K562 (cell line): ENCODE measurements around the gene OR2AT4. TPM values are rescaled to one million over a fixed set of nuclear protein-coding genes. Genes with fewer than 3 reads are reported as not detected.
A peak's percentile ranks its signal among the peaks of the same experiment; 100 is the strongest.

Experiments
- BRCA1 ChIP-seq, 2 experiments: fragments of 450-650 bp in 1 of 2; sonication (generic) in 1 of 2; formaldehyde crosslinking in 1 of 2; IDR thresholded peaks; 2 replicates each; pipeline versions ENCODE4 v1.5.0 to v1.6.1; 2017 to 2020; ENCODE audit warnings: mild to moderate bottlenecking in 1 of 2, missing genetic modification reagents in 1 of 2
- CBX2 ChIP-seq: fragments of 200-600 bp; sonication (generic); IDR thresholded peaks from one replicate; pipeline ENCODE4 v1.6.1; 2012; ENCODE audit warnings: mild to moderate bottlenecking, low read length, inconsistent platforms; ENCODE audit not compliant: insufficient read depth, poor library complexity, severe bottlenecking
- ETS2 ChIP-seq: IDR thresholded peaks from 2 replicates; pipeline ENCODE4 v1.6.1; 2016; ENCODE audit warnings: borderline replicate concordance, missing genetic modification characterization, mild to moderate bottlenecking, moderate library complexity, missing compliant biosample characterization; ENCODE audit not compliant: poor library complexity, severe bottlenecking
- HDAC3 ChIP-seq: fragments of 450-650 bp; IDR thresholded peaks from 2 replicates; pipeline ENCODE4 v1.6.1; 2018; ENCODE audit warnings: borderline replicate concordance, mild to moderate bottlenecking, moderate library complexity; ENCODE audit not compliant: partially characterized antibody
- HIVEP1 ChIP-seq: fragments of 250-450 bp; sonication (Bioruptor Pico); IDR thresholded peaks from 2 replicates; pipeline ENCODE4 v1.4.0; 2020; ENCODE audit warnings: mild to moderate bottlenecking
- HNRNPH1 ChIP-seq: fragments of 200-400 bp; formaldehyde crosslinking; optimal IDR thresholded peaks from 2 replicates; pipeline ENCODE3; 2017; ENCODE audit warnings: low read depth, mild to moderate bottlenecking, low read length, moderate library complexity
- JUN ChIP-seq, 2 experiments: sonication (generic) in 1 of 2; formaldehyde crosslinking in 1 of 2; IDR thresholded peaks; 2 replicates each; pipeline versions ENCODE4 v1.6.1 to v1.8.0; 2012 to 2022; ENCODE audit warnings: borderline replicate concordance in 2 of 2, mild to moderate bottlenecking in 2 of 2, improper control_type of control experiment in 1 of 2, low read depth in 1 of 2, low read length in 1 of 2, missing genetic modification reagents in 1 of 2
- LARP7 ChIP-seq: fragments of 450-650 bp; IDR thresholded peaks from 2 replicates; pipeline ENCODE4 v1.6.1; 2016
- LEF1 ChIP-seq: fragments of 450-650 bp; IDR thresholded peaks from 2 replicates; pipeline ENCODE4 v1.6.1; 2016; ENCODE audit warnings: mild to moderate bottlenecking
- MYC ChIP-seq, 2 experiments: fragments of 250-450 bp in 1 of 2; sonication (Bioruptor Pico) in 1 of 2; IDR thresholded peaks; 2 replicates each; pipeline versions ENCODE4 v1.5.1 to v1.6.1; 2012 to 2021; ENCODE audit warnings: low read depth in 2 of 2, borderline replicate concordance in 1 of 2, improper control_type of control experiment in 1 of 2, low read length in 1 of 2, mild to moderate bottlenecking in 1 of 2, moderate library complexity in 1 of 2
- NFIC ChIP-seq: fragments of 450-650 bp; IDR thresholded peaks from 2 replicates; pipeline ENCODE4 v1.6.1; 2017; ENCODE audit warnings: mild to moderate bottlenecking, inconsistent platforms
- NONO ChIP-seq, 2 experiments: fragments of 200-400 bp in 1 of 2; fragments of 450-650 bp in 1 of 2; formaldehyde crosslinking in 1 of 2; IDR thresholded peaks; 2 replicates each; pipeline ENCODE4 v1.6.1; 2017; ENCODE audit warnings: low read depth in 2 of 2, mild to moderate bottlenecking in 2 of 2, moderate library complexity in 2 of 2, low read length in 1 of 2
- PHF8 ChIP-seq: fragments of 200-600 bp; sonication (generic); IDR thresholded peaks from 2 replicates; pipeline ENCODE4 v1.6.1; 2012; ENCODE audit warnings: mixed run types, mild to moderate bottlenecking, inconsistent platforms, low read length, moderate library complexity, borderline replicate concordance
- RBM17 ChIP-seq: fragments of 200-400 bp; formaldehyde crosslinking; IDR thresholded peaks from 2 replicates; pipeline ENCODE4 v1.6.1; 2017; ENCODE audit warnings: low read depth, mild to moderate bottlenecking, low read length, borderline replicate concordance
- RHOXF2B ChIP-seq: fragments of 250-450 bp; sonication (Bioruptor Pico); conservative IDR thresholded peaks from 2 replicates; pipeline ENCODE4 v1.5.1; 2021
- RNF2 ChIP-seq: sonication (generic); IDR thresholded peaks from 2 replicates; pipeline ENCODE4 v1.6.1; 2016
- SP1 ChIP-seq: sonication (generic); formaldehyde crosslinking; IDR thresholded peaks from 2 replicates; pipeline ENCODE4 v1.8.1; 2022; ENCODE audit warnings: mild to moderate bottlenecking, missing genetic modification reagents
- XRCC4 ChIP-seq: IDR thresholded peaks from one replicate; pipeline ENCODE4 v1.6.1; 2011; ENCODE audit not compliant: insufficient read depth, insufficient read length; ENCODE audit errors: extremely low read depth
- ZFX ChIP-seq: sonication (generic); formaldehyde crosslinking; IDR thresholded peaks from 2 replicates; pipeline ENCODE4 v1.8.0; 2022; ENCODE audit warnings: mild to moderate bottlenecking, missing genetic modification reagents, moderate library complexity
- ZKSCAN3 ChIP-seq: fragments of 250-450 bp; sonication (Bioruptor Pico); IDR thresholded peaks from 2 replicates; pipeline ENCODE4 v1.4.0; 2020
- ZNF165 ChIP-seq: fragments of 250-450 bp; sonication (Bioruptor Pico); IDR thresholded peaks from 2 replicates; pipeline ENCODE4 v1.4.0; 2020; ENCODE audit warnings: borderline replicate concordance
- polyA plus RNA-seq, 8 experiments: library from polyadenylated mRNA; depleted of rRNA in 4 of 8; stranded (reverse) in 5 of 8; unstranded in 3 of 8; fragments of >200 nt; fragmentation: Nextera tagmentation in 2 of 8; fragmentation: Illumina TruSeq in 1 of 8; extraction: Ambion mirVana in 2 of 8; extraction: Trizol in 1 of 8; gene quantifications; 2 replicates each; pipeline versions ENCODE4 v1.2.1 to v1.2.3, GENCODE V29; 2011 to 2014; ENCODE audit warnings: inconsistent platforms in 1 of 8, missing spikeins in 1 of 8
- total RNA-seq, 7 experiments: library from RNA; depleted of rRNA in 6 of 7; stranded (reverse); fragments of >200 nt in 6 of 7; fragmentation: Illumina TruSeq in 2 of 7; extraction: Trizol in 2 of 7; gene quantifications; 2 replicates each; pipeline versions ENCODE4 v1.2.1 to v1.2.3, GENCODE V29; 2011 to 2021; ENCODE audit warnings: low replicate concordance in 1 of 7
- TF ChIP-seq, protein P1 (sequence below): fragments of 200-400 bp; formaldehyde crosslinking; IDR thresholded peaks from 2 replicates; pipeline ENCODE4 v1.6.1; 2017; ENCODE audit warnings: mild to moderate bottlenecking, low read depth, low read length, moderate library complexity
- TF ChIP-seq, protein P2 (sequence below): fragments of 450-650 bp; formaldehyde crosslinking; conservative IDR thresholded peaks from 2 replicates; pipeline ENCODE4 v1.4.0; 2022; ENCODE audit warnings: mild to moderate bottlenecking, missing genetic modification characterization
- TF ChIP-seq, protein P3 (sequence below): fragments of 450-650 bp; formaldehyde crosslinking; IDR thresholded peaks from 2 replicates; pipeline ENCODE4 v1.4.0; 2020; ENCODE audit warnings: mild to moderate bottlenecking

Gene OR2AT4
- total and polyA plus RNA-seq, 9 of the 15 experiments (the other 6 are each of a cell fraction or from before 2014, with no cell fraction given), result 0.86 to 3.1 (median 2.0) TPM

DNA sequence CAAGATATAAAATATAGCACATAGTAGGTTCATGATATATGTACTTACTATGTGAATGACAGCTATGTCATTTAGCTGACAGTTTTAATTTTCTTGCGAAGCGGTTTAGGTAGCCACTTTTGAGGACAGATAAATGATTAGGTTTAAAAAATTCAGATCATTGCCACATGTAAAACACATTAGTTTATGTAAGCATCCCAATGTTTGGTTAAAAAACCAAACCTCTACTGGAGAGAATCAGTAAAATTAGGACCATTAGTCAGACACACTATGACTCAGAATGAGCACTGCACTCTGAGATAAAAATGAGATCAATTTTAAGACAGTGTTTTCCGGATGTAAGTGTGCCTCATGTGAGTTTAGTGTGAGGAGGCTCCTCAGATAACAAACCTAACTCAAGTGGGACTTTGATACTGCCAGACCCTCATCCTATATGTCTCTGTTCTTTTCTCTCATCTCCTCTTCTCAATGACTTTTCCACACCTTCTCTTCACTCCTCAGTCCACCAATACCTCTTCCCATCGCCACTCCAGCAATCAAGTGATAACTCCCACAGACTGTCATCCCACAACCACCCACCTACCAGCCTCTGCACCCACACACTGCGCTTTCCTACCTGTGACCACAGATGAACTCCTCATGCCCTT lies 6.8 kb upstream of the OR2AT4 start (continued):
- TF ChIP-seq LEF1 (peak; percentile 84), PHF8 (no peak), SP1 (CRISPR knock-in tag) (no peak), XRCC4 (no peak), LARP7 (0 out of 2 replicates have a peak, but pooled peaks have one; percentile 57), ETS2 (no peak), NONO (IDR thresholded peaks at IDR 0.05; ENCODE audit: low read depth in 2 of 2, low read length in 1 of 2) (no peak), BRCA1 (IDR thresholded peaks at IDR 0.05) (no peak), BRCA1 (CRISPR knock-in tag; IDR thresholded peaks at IDR 0.05) (no peak), JUN (IDR thresholded peaks at IDR 0.05; ENCODE audit: borderline replicate concordance, low read depth, low read length) (peak; percentile 96), JUN (CRISPR knock-in tag; IDR thresholded peaks at IDR 0.05; ENCODE audit: borderline replicate concordance) (no peak), NFIC (peak; percentile 46; the same call in 1 of the 2 replicates), RNF2 (peak; percentile 65; the same call in 1 of the 2 replicates), ZNF165 (CRISPR knock-in tag) (no peak), MYC (IDR thresholded peaks at IDR 0.05; ENCODE audit: low read depth, low read length) (no peak), MYC (CRISPR knock-in tag; IDR thresholded peaks at IDR 0.05; ENCODE audit: borderline replicate concordance, low read depth) (no peak), RBM17 (no peak), HNRNPH1 (no peak), ZFX (CRISPR knock-in tag) (peak; percentile 20; the same call in 1 of the 2 replicates), HIVEP1 (CRISPR knock-in tag) (no peak), HDAC3 (peak; percentile 67), CBX2 (no peak), ZKSCAN3 (CRISPR knock-in tag) (no peak), RHOXF2B (CRISPR knock-in tag) (no peak)
- TF ChIP-seq, protein P1, sequence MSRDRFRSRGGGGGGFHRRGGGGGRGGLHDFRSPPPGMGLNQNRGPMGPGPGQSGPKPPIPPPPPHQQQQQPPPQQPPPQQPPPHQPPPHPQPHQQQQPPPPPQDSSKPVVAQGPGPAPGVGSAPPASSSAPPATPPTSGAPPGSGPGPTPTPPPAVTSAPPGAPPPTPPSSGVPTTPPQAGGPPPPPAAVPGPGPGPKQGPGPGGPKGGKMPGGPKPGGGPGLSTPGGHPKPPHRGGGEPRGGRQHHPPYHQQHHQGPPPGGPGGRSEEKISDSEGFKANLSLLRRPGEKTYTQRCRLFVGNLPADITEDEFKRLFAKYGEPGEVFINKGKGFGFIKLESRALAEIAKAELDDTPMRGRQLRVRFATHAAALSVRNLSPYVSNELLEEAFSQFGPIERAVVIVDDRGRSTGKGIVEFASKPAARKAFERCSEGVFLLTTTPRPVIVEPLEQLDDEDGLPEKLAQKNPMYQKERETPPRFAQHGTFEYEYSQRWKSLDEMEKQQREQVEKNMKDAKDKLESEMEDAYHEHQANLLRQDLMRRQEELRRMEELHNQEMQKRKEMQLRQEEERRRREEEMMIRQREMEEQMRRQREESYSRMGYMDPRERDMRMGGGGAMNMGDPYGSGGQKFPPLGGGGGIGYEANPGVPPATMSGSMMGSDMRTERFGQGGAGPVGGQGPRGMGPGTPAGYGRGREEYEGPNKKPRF, result no peak
- TF ChIP-seq, protein P2, sequence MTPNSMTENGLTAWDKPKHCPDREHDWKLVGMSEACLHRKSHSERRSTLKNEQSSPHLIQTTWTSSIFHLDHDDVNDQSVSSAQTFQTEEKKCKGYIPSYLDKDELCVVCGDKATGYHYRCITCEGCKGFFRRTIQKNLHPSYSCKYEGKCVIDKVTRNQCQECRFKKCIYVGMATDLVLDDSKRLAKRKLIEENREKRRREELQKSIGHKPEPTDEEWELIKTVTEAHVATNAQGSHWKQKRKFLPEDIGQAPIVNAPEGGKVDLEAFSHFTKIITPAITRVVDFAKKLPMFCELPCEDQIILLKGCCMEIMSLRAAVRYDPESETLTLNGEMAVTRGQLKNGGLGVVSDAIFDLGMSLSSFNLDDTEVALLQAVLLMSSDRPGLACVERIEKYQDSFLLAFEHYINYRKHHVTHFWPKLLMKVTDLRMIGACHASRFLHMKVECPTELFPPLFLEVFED, result peak; percentile 79
- TF ChIP-seq, protein P3, sequence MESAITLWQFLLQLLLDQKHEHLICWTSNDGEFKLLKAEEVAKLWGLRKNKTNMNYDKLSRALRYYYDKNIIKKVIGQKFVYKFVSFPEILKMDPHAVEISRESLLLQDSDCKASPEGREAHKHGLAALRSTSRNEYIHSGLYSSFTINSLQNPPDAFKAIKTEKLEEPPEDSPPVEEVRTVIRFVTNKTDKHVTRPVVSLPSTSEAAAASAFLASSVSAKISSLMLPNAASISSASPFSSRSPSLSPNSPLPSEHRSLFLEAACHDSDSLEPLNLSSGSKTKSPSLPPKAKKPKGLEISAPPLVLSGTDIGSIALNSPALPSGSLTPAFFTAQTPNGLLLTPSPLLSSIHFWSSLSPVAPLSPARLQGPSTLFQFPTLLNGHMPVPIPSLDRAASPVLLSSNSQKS (CRISPR knock-in tag), result no peak
